HL-60 (cell line): ENCODE results near the gene EGFL6.

Experiments
- CTCF ChIP-seq: IDR thresholded peaks from one replicate; pipeline ENCODE4 v1.5.1; 2011; ENCODE audit warnings: low read length, control low read depth, inconsistent platforms; ENCODE audit not compliant: insufficient read depth
- GABPA ChIP-seq: IDR thresholded peaks from 2 replicates; pipeline ENCODE4 v1.6.1; 2012; ENCODE audit warnings: low read depth
- POLR2AphosphoS5 ChIP-seq: IDR thresholded peaks from 2 replicates; pipeline ENCODE4 v1.6.1; 2012; ENCODE audit warnings: low read depth
- REST ChIP-seq: IDR thresholded peaks from 2 replicates; pipeline ENCODE4 v1.6.1; 2012; ENCODE audit warnings: low read depth; ENCODE audit not compliant: insufficient replicate concordance
- SPI1 ChIP-seq: IDR thresholded peaks from 2 replicates; pipeline ENCODE4 v1.6.1; 2012; ENCODE audit warnings: low read depth, mild to moderate bottlenecking, borderline replicate concordance

GRCh38 chrX:13574600-13574999, 5.2 kb downstream of the EGFL6 start:
- TF ChIP-seq POLR2AphosphoS5 (no peak), CTCF (no peak), GABPA (no peak), REST (no peak), SPI1 (no peak)
